Effector CD4-positive, alpha-beta T cell (primary cell): ENCODE results near the gene RLN2.

ENCODE experiments used
- DNase-seq: peaks from one replicate; pipeline ENCODE4 v3.0.0-alpha.2; 2020

RLN2 gene

GRCh38 chr9:5265939-5266338, 38.6 kb downstream of the RLN2 start:
- DNase-seq, result no peak

GRCh38 chr9:5264219-5264595, 40.3 kb downstream of the RLN2 start:
- no peak for DNase-seq

- no peak for DNase-seq
These were observed 40.9 kb downstream of the RLN2 start for GRCh38 chr9:5263351-5264218.
